ENCODE results near the gene RCN2.

RCN2 gene

GRCh38 chr15:76976141-76976540 is 44.6 kb downstream of the RCN2 start:
- H3K27me3 Mint-ChIP-seq, result no peaks in the 10 kb centered on the region
- peaks cover 15% of the 10 kb centered on the region for H3K4me1 Mint-ChIP-seq (ENCODE audit: low read depth)
- H3K4me3 Mint-ChIP-seq, result no peak overlapping the region
- H3K27ac Mint-ChIP-seq, result no peak overlapping the region
- H3K36me3 Mint-ChIP-seq, result no peaks in the 10 kb centered on the region
- H3K9me3 Mint-ChIP-seq (ENCODE audit: low read depth), result no peaks in the 10 kb centered on the region

GRCh38 chr15:76976572-76977270 is 45.2 kb downstream of the RCN2 start:
- no peaks in the 10 kb centered on the region for H3K36me3 Mint-ChIP-seq
- H3K4me1 Mint-ChIP-seq (ENCODE audit: low read depth), result peaks cover 15% of the 10 kb centered on the region
- no peaks in the 10 kb centered on the region for H3K9me3 Mint-ChIP-seq (ENCODE audit: low read depth)
- H3K4me3 Mint-ChIP-seq, result no peak overlapping the region
- no peak overlapping the region for H3K27ac Mint-ChIP-seq
- H3K27me3 Mint-ChIP-seq, result no peaks in the 10 kb centered on the region

- H3K27me3 Mint-ChIP-seq, result no peaks in the 10 kb centered on the region
- H3K4me3 Mint-ChIP-seq, result no peak overlapping the region
- H3K36me3 Mint-ChIP-seq, result no peaks in the 10 kb centered on the region
- no peak overlapping the region for H3K27ac Mint-ChIP-seq
- peaks cover 14% of the 10 kb centered on the region for H3K4me1 Mint-ChIP-seq (ENCODE audit: low read depth)
- H3K9me3 Mint-ChIP-seq (ENCODE audit: low read depth), result no peaks in the 10 kb centered on the region
Observed at GRCh38 chr15:76978522-76979330, 47.2 kb downstream of the RCN2 start.

- no peaks in the 10 kb centered on the region for H3K36me3 Mint-ChIP-seq
- H3K4me3 Mint-ChIP-seq, result no peak overlapping the region
- no peaks in the 10 kb centered on the region for H3K27me3 Mint-ChIP-seq
- H3K4me1 Mint-ChIP-seq (ENCODE audit: low read depth), result peaks cover 10% of the 10 kb centered on the region
- no peaks in the 10 kb centered on the region for H3K9me3 Mint-ChIP-seq (ENCODE audit: low read depth)
- H3K27ac Mint-ChIP-seq, result no peak overlapping the region
Observed at GRCh38 chr15:76979331-76979925, 47.9 kb downstream of the RCN2 start.

GRCh38 chr15:76979996-76980520 is 48.5 kb downstream of the RCN2 start:
- Mint-ChIP-seq H3K27me3 (no peaks in the 10 kb centered on the region), H3K4me1 (ENCODE audit: low read depth) (peaks cover 10% of the 10 kb centered on the region), H3K27ac (no peak overlapping the region), H3K36me3 (no peaks in the 10 kb centered on the region), H3K4me3 (no peak overlapping the region), H3K9me3 (ENCODE audit: low read depth) (no peaks in the 10 kb centered on the region)

GRCh38 chr15:76982356-76982755 is 50.8 kb downstream of the RCN2 start:
- Mint-ChIP-seq H3K27ac (no peak overlapping the region), H3K4me3 (no peak overlapping the region), H3K27me3 (no peaks in the 10 kb centered on the region), H3K9me3 (ENCODE audit: low read depth) (no peaks in the 10 kb centered on the region), H3K4me1 (ENCODE audit: low read depth) (peaks cover 8% of the 10 kb centered on the region), H3K36me3 (no peaks in the 10 kb centered on the region)

- Mint-ChIP-seq H3K4me3 (no peak overlapping the region), H3K27ac (no peak overlapping the region), H3K4me1 (ENCODE audit: low read depth) (peaks cover 10% of the 10 kb centered on the region)
Observed at GRCh38 chr15:76982756-76983155, 51.2 kb downstream of the RCN2 start.

GRCh38 chr15:76983590-76984375 is 52.2 kb downstream of the RCN2 start:
- Mint-ChIP-seq H3K9me3 (ENCODE audit: low read depth) (no peaks in the 10 kb centered on the region), H3K4me1 (ENCODE audit: low read depth) (peaks cover 21% of the 10 kb centered on the region), H3K36me3 (no peaks in the 10 kb centered on the region), H3K27me3 (no peaks in the 10 kb centered on the region), H3K4me3 (no peak overlapping the region), H3K27ac (no peak overlapping the region)

More at GRCh38 chr15:76982756-76983155, 51.2 kb downstream of the RCN2 start:
- H3K36me3 Mint-ChIP-seq, result no peaks in the 10 kb centered on the region
- no peaks in the 10 kb centered on the region for H3K9me3 Mint-ChIP-seq (ENCODE audit: low read depth)
- no peaks in the 10 kb centered on the region for H3K27me3 Mint-ChIP-seq

- no peak overlapping the region for H3K27ac Mint-ChIP-seq
- H3K27me3 Mint-ChIP-seq, result no peaks in the 10 kb centered on the region
- peaks cover 3% of the 10 kb centered on the region for H3K36me3 Mint-ChIP-seq
- no peak overlapping the region for H3K4me3 Mint-ChIP-seq
- H3K9me3 Mint-ChIP-seq (ENCODE audit: low read depth), result no peaks in the 10 kb centered on the region
- H3K4me1 Mint-ChIP-seq (ENCODE audit: low read depth), result peaks cover 29% of the 10 kb centered on the region
Observed at GRCh38 chr15:76986743-76987142, 55.2 kb downstream of the RCN2 start.

GRCh38 chr15:76987276-76987675 is 55.7 kb downstream of the RCN2 start:
- Mint-ChIP-seq H3K27me3 (no peaks in the 10 kb centered on the region), H3K36me3 (peaks cover 3% of the 10 kb centered on the region), H3K4me3 (no peak overlapping the region), H3K9me3 (ENCODE audit: low read depth) (no peaks in the 10 kb centered on the region), H3K27ac (peak overlapping the region; percentile 28), H3K4me1 (ENCODE audit: low read depth) (peaks cover 28% of the 10 kb centered on the region)

GRCh38 chr15:76987896-76988860 is 56.6 kb downstream of the RCN2 start:
- H3K27ac Mint-ChIP-seq, result peak overlapping the region; percentile 97
- peaks cover 32% of the 10 kb centered on the region for H3K4me1 Mint-ChIP-seq (ENCODE audit: low read depth)
- H3K4me3 Mint-ChIP-seq, result peak overlapping the region; percentile 64
- no peaks in the 10 kb centered on the region for H3K9me3 Mint-ChIP-seq (ENCODE audit: low read depth)
- no peaks in the 10 kb centered on the region for H3K27me3 Mint-ChIP-seq
- H3K36me3 Mint-ChIP-seq, result peaks cover 3% of the 10 kb centered on the region

- Mint-ChIP-seq H3K36me3 (peaks cover 3% of the 10 kb centered on the region), H3K27ac (peak overlapping the region; percentile 97), H3K27me3 (no peaks in the 10 kb centered on the region), H3K9me3 (ENCODE audit: low read depth) (no peaks in the 10 kb centered on the region), H3K4me1 (ENCODE audit: low read depth) (peaks cover 42% of the 10 kb centered on the region), H3K4me3 (peak overlapping the region; percentile 64)
Observed at GRCh38 chr15:76988867-76989780, 57.6 kb downstream of the RCN2 start.

GRCh38 chr15:76991048-76991447 is 59.5 kb downstream of the RCN2 start:
- Mint-ChIP-seq H3K27me3 (no peaks in the 10 kb centered on the region), H3K4me1 (ENCODE audit: low read depth) (peaks cover 53% of the 10 kb centered on the region), H3K36me3 (peaks cover 3% of the 10 kb centered on the region), H3K4me3 (no peak overlapping the region), H3K27ac (peak overlapping the region; percentile 52), H3K9me3 (ENCODE audit: low read depth) (no peaks in the 10 kb centered on the region)
